ENCODE results near the gene POLR2C. TPM values are rescaled to one million over a fixed set of nuclear protein-coding genes. Genes with fewer than 3 reads are reported as not detected.

POLR2C gene
- total and polyA plus RNA-seq, 2 experiments from 2014 or later = 56.6 to 92.5 TPM

DNA sequence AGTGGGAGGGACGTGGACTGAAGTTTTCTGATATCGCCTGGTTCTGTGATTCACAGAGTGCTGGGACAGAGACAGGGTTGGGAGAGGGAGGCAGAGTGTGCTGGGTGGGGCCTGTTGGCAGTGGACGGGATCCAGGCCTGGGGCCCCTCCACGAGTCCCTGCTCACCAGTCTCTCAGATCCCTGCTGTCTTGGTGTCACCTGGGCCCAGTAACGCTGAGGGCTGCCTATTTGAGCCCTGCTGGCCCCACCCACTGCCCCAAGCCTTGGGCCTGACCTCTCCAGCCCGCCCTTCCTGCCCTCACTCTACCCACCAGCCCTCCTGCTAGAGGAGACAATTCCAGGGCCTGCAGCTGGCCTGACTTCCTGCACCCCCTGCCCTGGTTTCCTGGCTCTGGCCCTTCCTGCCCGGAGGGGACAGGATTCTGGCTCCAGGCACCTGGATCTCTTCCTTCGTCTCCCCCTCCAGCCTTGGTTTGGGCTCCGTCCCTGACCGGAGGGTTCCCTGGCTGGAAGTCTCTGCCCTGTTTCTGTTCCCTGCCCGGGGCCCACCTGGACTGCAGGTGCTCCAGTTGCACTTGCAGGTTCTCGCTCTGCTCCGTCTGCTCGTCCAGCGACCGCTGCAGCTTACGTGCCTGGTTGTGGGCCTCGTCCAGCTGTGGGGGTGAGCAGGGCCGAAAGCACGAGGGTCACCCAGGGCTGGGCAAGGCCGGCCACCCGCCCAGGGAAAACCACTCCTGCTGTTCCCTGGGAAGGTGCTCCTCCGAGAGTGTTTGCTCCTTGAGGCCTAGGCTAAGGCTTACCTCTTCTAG, 52.5 kb downstream of the POLR2C start:
- Histone ChIP-seq H3K4me1 (ENCODE audit: insufficient read depth) (peaks cover 33% of the 10 kb centered on the region), H3K4me3 (no peak overlapping the region), H3K27me3 (no peaks in the 10 kb centered on the region), H4K20me1 (ENCODE audit: insufficient read depth, poor library complexity, severe bottlenecking) (no peaks in the 10 kb centered on the region), H3K36me3 (replicated peaks; ENCODE audit: insufficient read depth, low read depth) (no peaks in the 10 kb centered on the region), H2AFZ (no peak overlapping the region), H3K9me3 (ENCODE audit: low read depth) (no peaks in the 10 kb centered on the region), H3K9me2 (replicated peaks; ENCODE audit: insufficient read depth) (no peaks in the 10 kb centered on the region), H3K79me2 (no peaks in the 10 kb centered on the region), H3K4me2 (no peak overlapping the region), H3K27ac (peak overlapping the region; percentile 92)
- no peak for DNase-seq (ENCODE audit: low spot score)
- WGBS (ENCODE audit: low lambda C conversion rate, missing lambda C conversion rate) = 79% methylated on average over 23 of the region's 23 CpGs
- TF ChIP-seq EZH2phosphoT487 (IDR thresholded peaks at IDR 0.05; ENCODE audit: low read depth, severe bottlenecking, unreplicated experiment) (no peak), EZH2 (IDR thresholded peaks at IDR 0.05; ENCODE audit: borderline replicate concordance) (no peak)
- TF ChIP-seq, protein P1, sequence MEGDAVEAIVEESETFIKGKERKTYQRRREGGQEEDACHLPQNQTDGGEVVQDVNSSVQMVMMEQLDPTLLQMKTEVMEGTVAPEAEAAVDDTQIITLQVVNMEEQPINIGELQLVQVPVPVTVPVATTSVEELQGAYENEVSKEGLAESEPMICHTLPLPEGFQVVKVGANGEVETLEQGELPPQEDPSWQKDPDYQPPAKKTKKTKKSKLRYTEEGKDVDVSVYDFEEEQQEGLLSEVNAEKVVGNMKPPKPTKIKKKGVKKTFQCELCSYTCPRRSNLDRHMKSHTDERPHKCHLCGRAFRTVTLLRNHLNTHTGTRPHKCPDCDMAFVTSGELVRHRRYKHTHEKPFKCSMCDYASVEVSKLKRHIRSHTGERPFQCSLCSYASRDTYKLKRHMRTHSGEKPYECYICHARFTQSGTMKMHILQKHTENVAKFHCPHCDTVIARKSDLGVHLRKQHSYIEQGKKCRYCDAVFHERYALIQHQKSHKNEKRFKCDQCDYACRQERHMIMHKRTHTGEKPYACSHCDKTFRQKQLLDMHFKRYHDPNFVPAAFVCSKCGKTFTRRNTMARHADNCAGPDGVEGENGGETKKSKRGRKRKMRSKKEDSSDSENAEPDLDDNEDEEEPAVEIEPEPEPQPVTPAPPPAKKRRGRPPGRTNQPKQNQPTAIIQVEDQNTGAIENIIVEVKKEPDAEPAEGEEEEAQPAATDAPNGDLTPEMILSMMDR (IDR thresholded peaks at IDR 0.05; ENCODE audit: poor library complexity) = no peak

DNA sequence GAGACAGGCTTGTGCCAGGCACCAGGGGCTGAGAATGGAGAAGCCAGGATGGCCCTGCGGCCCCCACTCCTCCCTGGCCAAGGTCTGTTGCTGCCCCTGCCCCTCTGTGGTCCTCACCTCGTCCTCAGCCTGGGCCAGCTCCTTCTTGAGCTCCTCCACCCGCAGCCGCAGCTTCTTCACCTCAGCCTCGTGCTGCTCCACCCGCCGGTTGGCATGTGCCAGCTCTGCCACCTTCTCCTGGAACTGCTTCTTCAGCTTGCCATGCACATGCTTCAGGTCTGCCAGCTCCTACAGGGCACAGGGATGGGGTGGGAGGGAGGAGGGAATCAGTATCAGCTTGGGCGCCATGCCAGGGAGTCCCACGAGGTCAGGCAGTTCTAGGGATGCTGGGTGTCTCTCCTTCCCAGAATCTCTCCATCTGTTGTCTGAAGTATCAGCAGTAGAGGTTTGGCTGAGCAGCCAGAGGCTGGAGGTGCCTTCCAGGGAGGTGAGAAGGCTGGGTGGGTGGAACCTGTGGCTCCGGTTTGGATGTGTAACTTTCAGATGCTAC, 53.8 kb downstream of the POLR2C start:
- peaks cover 26% of the 10 kb centered on the region for H3K4me1 ChIP-seq (ENCODE audit: insufficient read depth)
- no peaks in the 10 kb centered on the region for H3K27me3 ChIP-seq
- TF ChIP-seq EZH2 (IDR thresholded peaks at IDR 0.05; ENCODE audit: borderline replicate concordance) (no peak), EZH2phosphoT487 (IDR thresholded peaks at IDR 0.05; ENCODE audit: low read depth, severe bottlenecking, unreplicated experiment) (no peak)
- TF ChIP-seq, protein P1 (IDR thresholded peaks at IDR 0.05; ENCODE audit: poor library complexity) = no peak
- no peaks in the 10 kb centered on the region for H4K20me1 ChIP-seq (ENCODE audit: insufficient read depth, poor library complexity, severe bottlenecking)
- no peaks in the 10 kb centered on the region for H3K9me2 ChIP-seq (replicated peaks; ENCODE audit: insufficient read depth)
- H3K27ac ChIP-seq = no peak overlapping the region
- DNase-seq (ENCODE audit: low spot score) = no peak
- H3K4me2 ChIP-seq = no peak overlapping the region
- no peak overlapping the region for H3K4me3 ChIP-seq
- H3K9me3 ChIP-seq (ENCODE audit: low read depth) = no peaks in the 10 kb centered on the region
- no peak overlapping the region for H2AFZ ChIP-seq
- WGBS (ENCODE audit: low lambda C conversion rate, missing lambda C conversion rate) = 94% methylated on average over 10 of the region's 10 CpGs
- H3K36me3 ChIP-seq (replicated peaks; ENCODE audit: insufficient read depth, low read depth) = no peaks in the 10 kb centered on the region
- H3K79me2 ChIP-seq = no peaks in the 10 kb centered on the region

DNA sequence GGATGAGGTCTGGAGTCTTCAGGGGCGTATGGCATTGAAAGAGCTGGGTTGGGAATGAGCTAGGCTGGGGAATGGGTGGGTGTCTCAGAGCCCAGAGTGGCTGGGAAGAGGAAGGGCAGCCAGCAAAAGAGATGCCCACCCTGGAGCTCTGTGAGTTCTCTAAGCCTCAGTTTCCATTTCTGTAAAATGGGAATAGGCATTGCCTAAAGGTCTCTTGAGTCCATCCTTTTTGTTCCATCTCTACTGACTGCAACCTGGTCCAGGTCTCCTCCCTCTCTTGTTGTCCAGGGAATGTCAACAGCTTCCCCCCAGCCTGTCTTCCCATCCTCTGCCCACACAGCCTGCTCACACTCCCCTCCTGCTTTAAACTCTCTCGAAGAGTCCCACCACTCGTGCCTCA, 54.3 kb downstream of the POLR2C start:
- H3K9me3 ChIP-seq (ENCODE audit: low read depth) = no peaks in the 10 kb centered on the region
- H3K4me3 ChIP-seq = no peak overlapping the region
- WGBS (ENCODE audit: low lambda C conversion rate, missing lambda C conversion rate) = 91% methylated on average over 3 of the region's 3 CpGs
- H3K27ac ChIP-seq = no peak overlapping the region
- H3K79me2 ChIP-seq = no peaks in the 10 kb centered on the region
- no peaks in the 10 kb centered on the region for H3K36me3 ChIP-seq (replicated peaks; ENCODE audit: insufficient read depth, low read depth)
- no peaks in the 10 kb centered on the region for H3K9me2 ChIP-seq (replicated peaks; ENCODE audit: insufficient read depth)
- TF ChIP-seq, protein P1 (IDR thresholded peaks at IDR 0.05; ENCODE audit: poor library complexity) = no peak
- TF ChIP-seq EZH2phosphoT487 (IDR thresholded peaks at IDR 0.05; ENCODE audit: low read depth, severe bottlenecking, unreplicated experiment) = no peak
- TF ChIP-seq EZH2 (IDR thresholded peaks at IDR 0.05; ENCODE audit: borderline replicate concordance) = no peak
- no peaks in the 10 kb centered on the region for H4K20me1 ChIP-seq (ENCODE audit: insufficient read depth, poor library complexity, severe bottlenecking)
- H3K27me3 ChIP-seq = no peaks in the 10 kb centered on the region
- H3K4me1 ChIP-seq (ENCODE audit: insufficient read depth) = peaks cover 26% of the 10 kb centered on the region
- no peak overlapping the region for H3K4me2 ChIP-seq
- H2AFZ ChIP-seq = no peak overlapping the region
- no peak for DNase-seq (ENCODE audit: low spot score)

Measured in hepatocyte (in vitro differentiated cells).